CD1c-positive myeloid dendritic cell (primary cell): ENCODE measurements around the gene MLLT3.
"Not testable (repeated sequence)": the region's sequence is repeated elsewhere in the genome, so short reads cannot be mapped to it uniquely, and the experiment has no call there.

Experiments
- DNase-seq: peaks from one replicate; pipeline ENCODE4 v3.0.0-alpha.2; 2016; ENCODE audit errors: extremely low spot score

Gene MLLT3

DNA sequence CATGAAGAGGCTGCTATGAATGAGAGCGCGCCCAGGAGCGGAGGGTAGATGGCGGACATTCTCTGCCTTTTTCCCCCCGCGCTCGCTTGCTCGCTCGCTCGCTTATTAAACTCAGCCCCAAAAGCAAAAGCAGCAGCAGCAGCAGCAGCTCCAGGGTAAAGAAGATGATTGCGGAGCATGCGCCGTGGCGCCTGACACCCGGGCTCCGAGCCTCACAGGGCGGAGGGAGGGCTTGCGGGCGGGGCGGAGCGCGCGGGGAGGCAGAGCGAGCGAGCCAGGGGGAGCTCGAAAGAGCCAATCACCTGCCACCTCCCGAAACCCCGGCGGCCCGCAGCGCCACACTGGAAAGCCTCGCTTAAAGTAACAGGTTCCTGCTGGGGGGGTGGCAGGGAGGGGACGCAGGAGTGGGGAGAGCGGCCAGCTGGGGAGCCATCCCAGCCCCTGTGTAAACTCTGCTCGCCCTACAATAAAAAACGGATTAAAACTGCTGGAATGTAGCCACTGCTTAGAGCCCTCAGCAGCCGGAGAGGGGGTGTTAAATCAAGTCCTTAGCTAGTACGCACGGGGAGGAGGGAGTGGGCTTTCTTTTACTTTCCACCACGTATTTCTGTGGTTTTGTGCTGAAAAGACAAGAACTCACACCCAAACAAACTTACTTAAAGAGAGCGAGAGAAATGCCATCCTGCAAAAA lies at the start of gene MLLT3:
MLLT3 (minus strand) TSS at position 170 of the 691 bp plus-strand sequence.
- DNase-seq, result peak; percentile 94

DNA sequence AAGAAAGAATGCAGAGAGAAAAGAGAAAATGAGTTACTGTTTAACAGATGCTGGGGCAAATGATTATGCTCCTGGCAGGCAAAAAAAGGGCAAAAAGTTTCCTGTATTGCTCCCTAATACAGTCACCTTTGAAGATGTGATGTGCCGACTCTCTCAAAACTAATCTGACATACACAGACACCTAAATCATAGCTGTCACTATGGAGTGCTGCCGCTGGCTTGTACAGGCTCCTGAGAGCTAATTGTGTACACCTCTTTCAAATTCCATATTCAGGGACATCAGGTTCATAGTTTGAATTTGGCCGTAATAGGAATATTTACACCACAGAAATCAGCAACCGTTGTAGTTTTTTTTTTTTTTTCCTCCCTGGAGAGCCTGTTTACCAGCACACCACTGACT lies 49.3 kb upstream of the MLLT3 start:
- DNase-seq, result no peak

GRCh38 chr9:20670395-20670794 lies 48.1 kb upstream of the MLLT3 start:
- DNase-seq, result no peak

GRCh38 chr9:20664501-20664900 lies 42.2 kb upstream of the MLLT3 start:
- no peak for DNase-seq

- no peak for DNase-seq
Measured at GRCh38 chr9:20663133-20663532, 40.8 kb upstream of the MLLT3 start.

DNA sequence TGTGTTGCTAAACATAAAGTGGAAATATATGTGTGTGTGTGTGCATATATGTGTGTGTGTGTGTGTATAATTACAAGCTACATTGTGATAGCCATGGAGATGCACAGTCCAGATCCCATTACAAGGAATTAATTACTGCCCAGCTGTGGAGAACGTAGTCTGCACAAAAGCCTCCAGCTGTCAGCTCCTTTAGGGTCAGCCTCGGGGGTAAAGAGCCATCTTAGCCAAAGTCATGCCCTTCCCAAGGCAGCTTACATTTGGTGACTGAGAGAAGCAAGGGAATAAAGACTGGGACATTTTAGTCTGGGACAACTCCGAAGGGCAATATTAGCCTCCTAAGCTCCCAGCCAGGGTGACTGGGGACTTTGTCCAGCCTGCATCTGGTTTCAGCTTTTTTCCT lies 39.9 kb upstream of the MLLT3 start:
- no peak for DNase-seq

GRCh38 chr9:20659474-20659967 lies 37.2 kb upstream of the MLLT3 start:
- DNase-seq, result no peak

DNA sequence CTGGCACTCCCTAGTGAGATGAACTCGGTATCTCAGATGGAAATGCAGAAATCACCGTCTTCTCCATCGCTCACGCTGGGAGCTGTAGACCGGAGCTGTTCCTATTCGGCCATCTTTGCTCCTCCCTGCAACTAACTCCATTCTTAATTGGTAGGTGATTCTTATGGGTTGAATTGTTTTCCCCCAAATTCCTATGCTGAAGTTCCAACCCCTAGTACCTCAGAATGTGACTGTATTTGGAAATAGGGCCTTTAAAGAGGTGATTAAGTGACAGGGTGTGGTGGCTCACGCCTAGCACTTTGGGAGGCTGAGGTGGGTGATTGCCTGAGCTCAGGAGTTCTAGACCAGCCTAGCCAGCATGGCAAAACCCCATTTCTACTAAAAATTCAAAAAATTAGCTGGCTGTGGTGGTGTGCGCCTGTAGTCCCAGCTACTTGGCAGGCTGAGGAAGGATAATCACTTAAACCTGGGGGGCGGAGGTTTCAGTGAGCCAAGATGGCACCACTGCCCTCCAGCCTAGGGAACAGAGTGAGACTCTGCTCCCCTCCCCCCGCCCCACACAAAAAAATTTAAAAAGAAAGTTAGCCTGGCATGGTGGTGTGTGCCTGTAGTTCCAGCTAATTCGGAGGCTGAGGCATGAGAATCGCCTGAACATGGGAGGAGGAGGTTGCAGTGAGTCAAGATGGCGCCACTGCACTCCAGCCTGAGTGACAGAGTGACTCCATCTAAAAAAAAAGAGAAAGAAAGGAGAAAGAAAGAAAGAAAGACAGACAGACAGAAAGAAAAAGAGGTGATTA lies 36.6 kb upstream of the MLLT3 start:
- no peak for DNase-seq

DNA sequence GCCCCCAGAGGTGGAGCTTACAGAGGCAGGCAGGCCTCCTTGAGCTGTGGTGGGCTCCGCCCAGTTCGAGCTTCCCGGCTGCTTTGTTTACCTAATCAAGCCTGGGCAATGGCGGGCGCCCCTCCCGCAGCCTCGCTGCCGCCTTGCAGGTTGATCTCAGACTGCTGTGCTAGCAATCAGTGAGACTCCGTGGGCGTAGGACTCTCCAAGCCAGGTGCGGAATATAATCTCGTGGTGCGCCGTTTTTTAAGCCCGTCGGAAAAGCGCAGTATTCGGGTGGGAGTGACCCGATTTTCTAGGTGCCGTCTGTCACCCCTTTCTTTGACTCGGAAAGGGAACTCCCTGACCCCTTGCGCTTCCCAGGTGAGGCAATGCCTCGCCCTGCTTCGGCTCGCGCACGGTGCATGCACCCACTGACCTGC lies 36.0 kb upstream of the MLLT3 start:
- not testable (repeated sequence) for DNase-seq

DNA sequence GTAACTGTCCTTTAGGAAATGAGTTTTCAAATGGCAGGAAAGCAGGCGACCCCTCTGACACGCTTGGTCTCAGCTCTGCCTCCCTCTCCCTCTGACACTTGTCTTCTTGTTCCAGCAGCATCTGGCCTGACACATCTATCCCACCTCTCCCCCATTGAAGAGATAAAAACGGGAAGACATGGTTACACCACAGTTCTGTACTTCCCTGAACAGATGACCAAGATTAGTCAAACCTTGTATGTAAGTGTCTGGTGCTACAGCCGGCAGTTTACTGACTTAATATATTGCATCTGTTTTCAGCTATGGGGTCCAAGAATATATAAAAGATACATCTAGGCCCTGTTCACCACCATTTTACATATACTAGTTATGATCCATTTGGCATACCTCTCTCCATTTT lies 29.6 kb upstream of the MLLT3 start:
- peak; percentile 18 for DNase-seq

GRCh38 chr9:20650750-20651299 lies 28.5 kb upstream of the MLLT3 start:
- DNase-seq, result no peak

DNA sequence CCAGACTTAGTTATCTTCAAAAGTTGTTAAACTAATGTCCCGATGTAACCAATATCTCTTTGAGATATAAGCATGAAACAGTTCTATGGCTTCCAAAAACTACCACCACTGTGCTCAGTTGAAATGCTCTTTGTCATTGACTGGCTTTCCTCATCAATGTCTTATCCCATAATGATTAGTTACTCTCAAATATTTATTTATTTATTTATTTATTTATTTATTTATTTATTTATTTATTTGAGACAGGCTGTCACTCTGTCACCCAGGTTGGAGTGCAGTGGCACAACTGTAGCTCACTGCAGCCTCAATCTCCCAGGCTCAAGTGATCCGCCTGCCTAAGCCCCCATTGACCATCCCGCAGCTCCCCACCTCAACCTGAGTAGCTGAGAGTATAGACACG lies 28.0 kb upstream of the MLLT3 start:
- DNase-seq, result no peak

GRCh38 chr9:20649381-20649780 lies 27.1 kb upstream of the MLLT3 start:
- no peak for DNase-seq

- no peak for DNase-seq
Measured at GRCh38 chr9:20646656-20647055, 24.4 kb upstream of the MLLT3 start.

- no peak for DNase-seq
Measured at GRCh38 chr9:20643660-20644059, 21.4 kb upstream of the MLLT3 start.

DNA sequence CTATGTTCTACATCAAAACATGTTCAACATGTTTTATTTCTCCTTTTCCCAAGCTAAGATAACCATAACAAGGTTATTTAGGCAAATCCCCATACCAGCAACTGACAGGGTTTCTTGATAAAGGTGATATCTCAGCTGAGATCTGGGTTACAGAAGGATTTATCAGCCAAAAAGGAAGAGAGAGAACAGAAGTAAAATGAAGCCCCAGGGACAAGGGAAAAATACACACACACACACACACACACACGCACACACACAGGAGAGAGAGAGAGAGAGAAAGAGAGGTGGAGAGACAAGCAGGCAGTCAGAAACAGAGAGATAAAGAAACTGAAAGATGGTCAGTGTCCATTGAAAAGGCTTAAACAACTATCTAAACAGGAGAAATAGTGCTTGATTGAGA lies 19.7 kb upstream of the MLLT3 start:
- DNase-seq, result no peak

- peak; percentile 30 for DNase-seq
Measured at GRCh38 chr9:20640331-20641187, 18.3 kb upstream of the MLLT3 start.

- no peak for DNase-seq
Measured at GRCh38 chr9:20636888-20637440, 14.7 kb upstream of the MLLT3 start.

DNA sequence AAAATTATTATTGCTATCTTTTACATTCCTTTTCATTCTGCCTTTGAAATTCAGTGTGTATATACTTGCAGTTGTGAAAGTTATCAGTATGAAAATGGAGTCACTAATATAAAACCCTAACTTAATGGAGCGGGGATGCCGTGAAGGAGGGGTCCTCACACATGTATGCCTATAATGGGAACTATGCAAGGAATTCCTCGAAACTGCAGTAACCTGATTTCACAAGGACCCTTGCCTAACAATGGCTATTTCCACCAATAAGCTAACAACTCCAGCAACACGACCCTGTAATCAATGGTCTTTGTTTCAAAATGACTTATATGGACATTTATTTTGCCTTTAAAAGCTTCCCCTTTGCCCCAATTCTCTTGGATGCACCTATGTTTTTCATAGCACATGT lies 12.6 kb upstream of the MLLT3 start:
- DNase-seq, result no peak

GRCh38 chr9:20632705-20633104 lies 10.4 kb upstream of the MLLT3 start:
- no peak for DNase-seq

GRCh38 chr9:20630241-20630943 lies 8.1 kb upstream of the MLLT3 start:
- DNase-seq, result no peak
